Neural progenitor cell (in vitro differentiated cells): ENCODE measurements around the gene WDR5. TPM values are rescaled to one million over a fixed set of nuclear protein-coding genes. Genes with fewer than 3 reads are reported as not detected.

Experiments used
- DNase-seq: peaks from one replicate; pipeline ENCODE4 v3.0.0-alpha.2; 2016; ENCODE audit warnings: low spot score
- H2AFZ ChIP-seq: fragments of 200-600 bp; sonication (generic); replicated peaks from 2 replicates; pipeline ENCODE4 v1.6.1; 2016; ENCODE audit warnings: antibody characterized with exemption
- H3F3A ChIP-seq: fragments of 200-600 bp; sonication (generic); 2 replicates; pipeline ENCODE4 v1.6.1; 2016; ENCODE audit warnings: antibody characterized with exemption, low read depth
- H3K27ac ChIP-seq: fragments of 200-600 bp; sonication (generic); 2 replicates; pipeline ENCODE4 v1.5.1; 2016; ENCODE audit warnings: mild to moderate bottlenecking
- H3K27me3 ChIP-seq: fragments of 200-600 bp; sonication (generic); 2 replicates; pipeline ENCODE4 v1.6.1; 2016; ENCODE audit warnings: mild to moderate bottlenecking, moderate library complexity
- H3K36me3 ChIP-seq: fragments of 200-600 bp; sonication (generic); 2 replicates; pipeline ENCODE4 v1.5.1; 2016
- H3K4me1 ChIP-seq: fragments of 200-600 bp; sonication (generic); 2 replicates; pipeline ENCODE4 v1.6.1; 2016; ENCODE audit warnings: mixed run types
- H3K4me2 ChIP-seq: fragments of 200-600 bp; sonication (generic); 2 replicates; pipeline ENCODE4 v1.6.1; 2016
- H3K4me3 ChIP-seq: fragments of 200-600 bp; sonication (generic); 2 replicates; pipeline ENCODE4 v1.5.1; 2016
- H3K79me2 ChIP-seq: fragments of 200-600 bp; sonication (generic); 2 replicates; pipeline ENCODE4 v1.6.1; 2016; ENCODE audit warnings: low read depth
- H3K9ac ChIP-seq: fragments of 200-600 bp; sonication (generic); 2 replicates; pipeline ENCODE4 v1.6.1; 2016
- H3K9me3 ChIP-seq: fragments of 200-600 bp; sonication (generic); 2 replicates; pipeline ENCODE4 v1.5.1; 2016; ENCODE audit warnings: low read depth
- H4K20me1 ChIP-seq: fragments of 200-600 bp; sonication (generic); 2 replicates; pipeline ENCODE4 v1.6.1; 2016; ENCODE audit warnings: low read depth
- H3K27ac Mint-ChIP-seq: 3 replicates; pipeline ENCODE4 v1.8.0; 2021; ENCODE audit warnings: mixed read lengths
- H3K27me3 Mint-ChIP-seq: 2 replicates; pipeline ENCODE4 v1.8.0; 2022; ENCODE audit warnings: low read depth, mild to moderate bottlenecking, inconsistent platforms, moderate library complexity, mixed read lengths; ENCODE audit not compliant: insufficient read depth
- H3K36me3 Mint-ChIP-seq: 3 replicates; pipeline ENCODE4 v1.8.0; 2021; ENCODE audit warnings: mixed read lengths
- H3K4me1 Mint-ChIP-seq: 3 replicates; pipeline ENCODE4 v1.8.0; 2021; ENCODE audit warnings: mixed read lengths
- H3K4me3 Mint-ChIP-seq: 3 replicates; pipeline ENCODE4 v1.8.0; 2021; ENCODE audit warnings: mild to moderate bottlenecking, moderate library complexity, mixed read lengths
- H3K9me3 Mint-ChIP-seq: 3 replicates; pipeline ENCODE4 v1.8.0; 2020; ENCODE audit warnings: mixed read lengths
- EZH2 ChIP-seq: fragments of 200-600 bp; sonication (generic); IDR thresholded peaks from 2 replicates; pipeline ENCODE4 v1.6.1; 2017; ENCODE audit warnings: antibody characterized with exemption, mild to moderate bottlenecking, moderate library complexity
- EZH2phosphoT487 ChIP-seq: fragments of 200-600 bp; sonication (generic); IDR thresholded peaks from 2 replicates; pipeline ENCODE4 v1.6.1; 2017; ENCODE audit warnings: antibody characterized with exemption
- total RNA-seq: library from RNA; depleted of rRNA; stranded (reverse); fragments of >200 nt; gene quantifications from 2 replicates; pipeline ENCODE4 v1.2.3, GENCODE V29; 2015; ENCODE audit warnings: low replicate concordance
- TF ChIP-seq, protein P1 (sequence below): fragments of 200-600 bp; sonication (generic); IDR thresholded peaks from 2 replicates; pipeline ENCODE4 v1.5.1; 2017; ENCODE audit warnings: antibody characterized with exemption, mild to moderate bottlenecking

The WDR5 gene
- total RNA-seq, 1 donor from 2014 or later = 26.7 TPM

DNA sequence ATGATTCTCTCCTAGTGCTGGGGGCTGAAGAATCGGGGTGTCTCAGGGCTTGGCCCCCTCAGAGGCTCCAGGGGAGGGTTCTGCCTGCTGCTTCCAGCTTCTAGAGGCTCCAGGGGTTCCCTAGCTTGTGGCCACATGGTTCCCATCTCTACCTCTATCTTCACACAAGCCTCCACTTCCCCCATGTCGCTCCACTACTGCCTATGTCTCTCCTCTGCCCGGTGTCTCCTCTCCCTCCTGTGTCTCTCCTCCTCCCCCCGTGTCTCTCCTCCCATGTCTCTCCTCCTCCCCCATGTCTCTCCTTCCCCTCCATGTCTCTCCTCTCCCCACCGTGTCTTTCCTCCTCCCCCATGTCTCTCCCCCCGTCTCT lies 40.7 kb downstream of the WDR5 start:
- no peaks in the 10 kb centered on the region for H3K9me3 ChIP-seq
- H3K36me3 Mint-ChIP-seq = no peaks in the 10 kb centered on the region
- H3K4me3 Mint-ChIP-seq = no peak overlapping the region
- no peaks in the 10 kb centered on the region for H4K20me1 ChIP-seq
- no peak for DNase-seq
- no peak overlapping the region for H3K9ac ChIP-seq
- H3K27me3 ChIP-seq = no peaks in the 10 kb centered on the region
- no peaks in the 10 kb centered on the region for H3K79me2 ChIP-seq
- H3F3A ChIP-seq = no peaks in the 10 kb centered on the region
- peaks cover 13% of the 10 kb centered on the region for H3K4me1 Mint-ChIP-seq
- H3K27ac Mint-ChIP-seq = no peak overlapping the region
- no peaks in the 10 kb centered on the region for H3K4me1 ChIP-seq
- no peak overlapping the region for H3K27ac ChIP-seq
- no peak for TF ChIP-seq EZH2phosphoT487
- no peak for TF ChIP-seq EZH2
- TF ChIP-seq, protein P1, sequence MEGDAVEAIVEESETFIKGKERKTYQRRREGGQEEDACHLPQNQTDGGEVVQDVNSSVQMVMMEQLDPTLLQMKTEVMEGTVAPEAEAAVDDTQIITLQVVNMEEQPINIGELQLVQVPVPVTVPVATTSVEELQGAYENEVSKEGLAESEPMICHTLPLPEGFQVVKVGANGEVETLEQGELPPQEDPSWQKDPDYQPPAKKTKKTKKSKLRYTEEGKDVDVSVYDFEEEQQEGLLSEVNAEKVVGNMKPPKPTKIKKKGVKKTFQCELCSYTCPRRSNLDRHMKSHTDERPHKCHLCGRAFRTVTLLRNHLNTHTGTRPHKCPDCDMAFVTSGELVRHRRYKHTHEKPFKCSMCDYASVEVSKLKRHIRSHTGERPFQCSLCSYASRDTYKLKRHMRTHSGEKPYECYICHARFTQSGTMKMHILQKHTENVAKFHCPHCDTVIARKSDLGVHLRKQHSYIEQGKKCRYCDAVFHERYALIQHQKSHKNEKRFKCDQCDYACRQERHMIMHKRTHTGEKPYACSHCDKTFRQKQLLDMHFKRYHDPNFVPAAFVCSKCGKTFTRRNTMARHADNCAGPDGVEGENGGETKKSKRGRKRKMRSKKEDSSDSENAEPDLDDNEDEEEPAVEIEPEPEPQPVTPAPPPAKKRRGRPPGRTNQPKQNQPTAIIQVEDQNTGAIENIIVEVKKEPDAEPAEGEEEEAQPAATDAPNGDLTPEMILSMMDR = no peak
- H3K27me3 Mint-ChIP-seq = peaks cover 6% of the 10 kb centered on the region
- no peak overlapping the region for H3K4me2 ChIP-seq
- H3K9me3 Mint-ChIP-seq = peaks cover 2% of the 10 kb centered on the region
- H3K36me3 ChIP-seq = no peaks in the 10 kb centered on the region
- no peak overlapping the region for H2AFZ ChIP-seq
- no peak overlapping the region for H3K4me3 ChIP-seq

DNA sequence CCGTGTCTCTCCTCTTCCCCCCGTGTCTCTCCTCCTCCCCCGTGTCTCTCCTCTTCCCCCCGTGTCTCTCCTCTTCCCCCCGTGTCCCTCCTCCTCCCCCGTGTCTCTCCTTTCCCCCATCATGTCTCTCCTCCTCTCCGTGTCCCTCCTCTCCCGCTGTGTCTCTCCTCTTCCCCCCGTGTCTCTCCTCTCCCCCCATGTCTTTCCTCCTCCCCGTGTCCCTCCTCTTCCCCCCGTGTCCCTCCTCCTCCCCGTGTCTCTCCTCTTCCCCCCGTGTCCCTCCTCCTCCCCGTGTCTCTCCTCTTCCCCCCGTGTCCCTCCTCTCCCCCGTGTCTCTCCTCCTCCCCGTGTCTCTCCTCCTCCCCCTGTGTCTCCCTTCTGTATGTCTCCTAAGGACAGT lies 41.3 kb downstream of the WDR5 start:
- no peaks in the 10 kb centered on the region for H3K36me3 Mint-ChIP-seq
- H2AFZ ChIP-seq = no peak overlapping the region
- no peaks in the 10 kb centered on the region for H3K4me1 ChIP-seq
- no peaks in the 10 kb centered on the region for H3F3A ChIP-seq
- H3K4me3 Mint-ChIP-seq = no peak overlapping the region
- no peak overlapping the region for H3K4me3 ChIP-seq
- H3K9me3 ChIP-seq = no peaks in the 10 kb centered on the region
- H4K20me1 ChIP-seq = no peaks in the 10 kb centered on the region
- H3K4me2 ChIP-seq = no peak overlapping the region
- no peak overlapping the region for H3K27ac Mint-ChIP-seq
- no peaks in the 10 kb centered on the region for H3K36me3 ChIP-seq
- H3K4me1 Mint-ChIP-seq = peaks cover 13% of the 10 kb centered on the region
- peaks cover 2% of the 10 kb centered on the region for H3K9me3 Mint-ChIP-seq
- H3K79me2 ChIP-seq = no peaks in the 10 kb centered on the region
- H3K27me3 Mint-ChIP-seq = peaks cover 6% of the 10 kb centered on the region
- H3K27me3 ChIP-seq = no peaks in the 10 kb centered on the region
- TF ChIP-seq, protein P1 = no peak
- no peak for TF ChIP-seq EZH2
- TF ChIP-seq EZH2phosphoT487 = no peak
- no peak for DNase-seq
- H3K27ac ChIP-seq = no peak overlapping the region
- H3K9ac ChIP-seq = no peak overlapping the region

DNA sequence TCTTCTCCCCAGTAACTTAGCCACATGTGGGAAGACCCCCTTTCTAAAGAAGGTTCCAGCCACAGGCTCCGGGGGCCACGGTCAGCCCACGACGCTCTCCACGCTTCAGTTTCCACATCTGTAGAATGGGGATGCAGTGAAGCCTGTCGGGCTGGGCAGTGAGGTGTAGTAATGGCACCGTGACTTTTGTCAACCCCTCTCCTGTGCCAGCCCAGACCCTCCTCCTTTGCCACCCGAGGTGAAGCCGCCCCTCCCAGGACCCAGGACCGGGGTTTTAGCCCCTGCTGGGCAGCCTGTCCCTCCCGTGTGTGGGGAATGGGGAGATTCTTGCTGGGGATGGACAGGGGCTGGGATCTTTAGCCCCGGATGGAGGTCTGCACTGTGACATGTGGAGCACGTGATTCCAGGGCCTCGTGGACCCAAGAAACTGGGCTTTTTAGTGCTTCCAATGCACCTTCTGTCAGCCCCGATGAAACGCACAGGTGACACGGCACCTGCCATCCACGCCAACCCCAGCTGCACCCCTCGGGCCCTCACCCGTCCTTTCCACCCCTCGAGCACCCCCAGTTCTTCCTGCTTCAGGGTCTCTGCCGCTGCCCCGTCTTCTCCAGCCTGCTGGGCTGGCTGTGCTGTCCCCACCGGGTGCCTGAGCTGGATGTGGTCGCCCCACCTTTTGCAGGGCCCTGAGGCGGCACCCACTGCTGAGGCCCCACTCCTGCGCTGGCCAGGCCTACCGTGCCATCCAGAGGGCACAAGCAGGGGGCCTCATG lies 41.9 kb downstream of the WDR5 start:
- Mint-ChIP-seq H3K4me3 (no peak overlapping the region), H3K27me3 (peaks cover 12% of the 10 kb centered on the region), H3K9me3 (peaks cover 2% of the 10 kb centered on the region), H3K36me3 (no peaks in the 10 kb centered on the region), H3K4me1 (peaks cover 11% of the 10 kb centered on the region), H3K27ac (no peak overlapping the region)
- H3K9me3 ChIP-seq = no peaks in the 10 kb centered on the region
- no peaks in the 10 kb centered on the region for H3K79me2 ChIP-seq
- H3K27me3 ChIP-seq = no peaks in the 10 kb centered on the region
- no peaks in the 10 kb centered on the region for H4K20me1 ChIP-seq
- TF ChIP-seq, protein P1 = no peak
- TF ChIP-seq EZH2 = no peak
- TF ChIP-seq EZH2phosphoT487 = no peak
- H2AFZ ChIP-seq = no peak overlapping the region
- no peaks in the 10 kb centered on the region for H3K4me1 ChIP-seq
- H3K9ac ChIP-seq = no peak overlapping the region
- H3K4me2 ChIP-seq = no peak overlapping the region
- H3F3A ChIP-seq = peaks cover 4% of the 10 kb centered on the region
- H3K36me3 ChIP-seq = no peaks in the 10 kb centered on the region
- no peak overlapping the region for H3K4me3 ChIP-seq
- no peak for DNase-seq
- no peak overlapping the region for H3K27ac ChIP-seq
